Activated naive CD4-positive, alpha-beta T cell treated with anti-CD3 and anti-CD28 coated beads, Interleukin-2, amount 50 U/mL, for 24 hours (primary cell): ENCODE results near the gene NOX5.

Experiments
- H3K27ac Mint-ChIP-seq: one replicate; pipeline ENCODE4 v1.8.0; 2021; ENCODE audit warnings: mild to moderate bottlenecking, mixed read lengths
- H3K27me3 Mint-ChIP-seq: one replicate; pipeline ENCODE4 v1.8.0; 2021; ENCODE audit warnings: mixed read lengths
- H3K36me3 Mint-ChIP-seq: one replicate; pipeline ENCODE4 v1.8.0; 2021; ENCODE audit warnings: mixed read lengths
- H3K4me1 Mint-ChIP-seq: one replicate; pipeline ENCODE4 v1.8.0; 2021; ENCODE audit warnings: mixed read lengths
- H3K4me3 Mint-ChIP-seq: one replicate; pipeline ENCODE4 v1.8.0; 2021; ENCODE audit warnings: mild to moderate bottlenecking, mixed read lengths
- H3K9me3 Mint-ChIP-seq: one replicate; pipeline ENCODE4 v1.8.0; 2021; ENCODE audit warnings: mixed read lengths

Gene NOX5

DNA sequence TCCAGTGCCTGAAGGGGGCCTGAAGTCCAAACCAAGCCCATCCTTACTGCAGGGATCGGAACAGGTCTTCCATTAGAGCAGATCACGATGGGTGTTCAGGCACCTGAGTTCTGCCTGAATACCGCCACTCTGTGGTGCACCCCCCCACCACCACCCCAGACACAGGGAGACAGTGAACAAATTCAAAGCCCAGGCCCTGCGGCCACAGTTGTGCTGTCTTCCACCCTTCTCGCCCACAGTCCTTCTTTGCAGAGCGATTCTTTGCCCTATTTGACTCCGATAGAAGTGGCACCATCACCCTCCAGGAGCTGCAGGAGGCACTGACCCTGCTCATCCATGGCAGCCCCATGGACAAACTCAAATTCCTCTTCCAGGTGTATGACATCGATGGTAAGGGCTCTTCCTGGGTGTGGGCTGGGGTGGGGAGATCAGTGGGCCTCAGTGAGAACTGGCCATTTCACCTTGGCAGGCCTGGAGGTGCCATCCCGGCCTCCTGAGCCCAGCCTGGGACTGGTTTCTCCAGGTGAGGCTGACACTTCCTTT lies 13.6 kb downstream of the NOX5 start:
- peaks cover 4% of the 10 kb centered on the region for H3K4me1 Mint-ChIP-seq
- peaks cover 7% of the 10 kb centered on the region for H3K27me3 Mint-ChIP-seq
- no peak overlapping the region for H3K4me3 Mint-ChIP-seq
- no peak overlapping the region for H3K27ac Mint-ChIP-seq
- no peaks in the 10 kb centered on the region for H3K36me3 Mint-ChIP-seq
- no peaks in the 10 kb centered on the region for H3K9me3 Mint-ChIP-seq

DNA sequence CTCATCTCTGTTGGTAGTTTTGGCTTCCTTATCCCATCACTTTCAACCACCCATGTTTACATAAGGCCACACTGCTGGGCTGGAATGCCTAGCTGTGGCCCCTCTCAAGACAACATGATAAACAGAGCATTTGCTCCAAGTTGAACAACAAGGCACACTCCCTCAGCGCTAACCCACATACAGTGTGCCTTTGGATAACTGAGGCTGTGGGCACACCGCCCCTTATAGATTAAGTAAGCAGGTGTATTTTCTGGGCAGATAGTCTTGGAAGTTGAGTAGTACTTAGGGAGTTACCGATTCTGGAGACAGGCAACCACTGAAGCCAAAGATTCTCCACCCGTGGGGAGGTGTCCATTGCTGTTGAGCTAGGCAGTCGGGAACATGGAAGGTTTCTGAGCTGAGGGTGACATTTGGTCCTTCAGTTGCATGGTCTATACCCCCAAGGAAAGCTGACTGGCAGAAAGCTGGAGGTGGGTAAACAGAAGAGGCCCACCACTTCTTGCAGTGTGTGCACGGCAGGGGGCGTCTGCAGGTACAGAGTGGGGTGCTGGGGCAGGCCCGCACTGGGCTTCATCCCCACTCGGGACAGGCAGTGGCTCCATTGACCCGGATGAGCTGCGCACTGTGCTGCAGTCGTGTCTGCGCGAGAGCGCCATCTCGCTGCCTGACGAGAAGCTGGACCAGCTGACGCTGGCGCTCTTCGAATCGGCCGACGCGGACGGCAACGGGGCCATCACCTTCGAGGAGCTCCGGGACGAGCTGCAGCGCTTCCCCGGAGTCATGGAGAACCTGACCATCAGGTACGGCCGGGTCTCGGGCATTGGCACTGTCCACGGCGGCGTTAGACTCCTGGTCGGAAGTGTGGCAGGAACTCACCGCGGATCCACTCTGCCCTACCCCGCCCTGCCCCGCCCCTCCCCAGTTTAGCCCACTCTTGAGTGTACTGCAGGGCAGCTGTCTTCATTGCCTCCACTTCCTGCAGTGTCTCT lies 16.8 kb downstream of the NOX5 start:
- Mint-ChIP-seq H3K27ac (no peak overlapping the region), H3K36me3 (no peaks in the 10 kb centered on the region), H3K27me3 (peaks cover 7% of the 10 kb centered on the region), H3K4me1 (peaks cover 4% of the 10 kb centered on the region), H3K9me3 (no peaks in the 10 kb centered on the region), H3K4me3 (peak overlapping the region; percentile 71)

DNA sequence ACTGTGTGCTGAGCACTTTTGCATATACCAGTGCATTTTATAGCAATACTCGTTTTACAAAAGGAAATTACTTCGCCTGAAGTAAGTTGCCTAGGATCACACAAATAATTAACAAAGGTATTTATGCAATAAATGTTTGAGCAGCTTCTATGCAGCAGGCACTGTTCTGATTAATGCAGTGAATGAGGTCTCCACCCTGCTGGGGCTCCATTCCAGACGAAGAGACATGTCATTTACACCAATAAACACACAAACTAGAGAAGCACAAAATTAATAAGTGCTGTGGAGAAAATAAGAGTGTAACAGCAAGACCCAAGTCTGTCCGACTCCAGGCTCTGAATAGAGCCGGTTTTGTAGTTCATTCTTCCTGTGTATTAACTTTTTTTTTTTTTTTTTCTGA lies 17.5 kb downstream of the NOX5 start:
- Mint-ChIP-seq H3K4me3 (peak overlapping the region; percentile 71), H3K36me3 (no peaks in the 10 kb centered on the region), H3K9me3 (no peaks in the 10 kb centered on the region), H3K4me1 (peaks cover 4% of the 10 kb centered on the region), H3K27me3 (peaks cover 10% of the 10 kb centered on the region), H3K27ac (no peak overlapping the region)

DNA sequence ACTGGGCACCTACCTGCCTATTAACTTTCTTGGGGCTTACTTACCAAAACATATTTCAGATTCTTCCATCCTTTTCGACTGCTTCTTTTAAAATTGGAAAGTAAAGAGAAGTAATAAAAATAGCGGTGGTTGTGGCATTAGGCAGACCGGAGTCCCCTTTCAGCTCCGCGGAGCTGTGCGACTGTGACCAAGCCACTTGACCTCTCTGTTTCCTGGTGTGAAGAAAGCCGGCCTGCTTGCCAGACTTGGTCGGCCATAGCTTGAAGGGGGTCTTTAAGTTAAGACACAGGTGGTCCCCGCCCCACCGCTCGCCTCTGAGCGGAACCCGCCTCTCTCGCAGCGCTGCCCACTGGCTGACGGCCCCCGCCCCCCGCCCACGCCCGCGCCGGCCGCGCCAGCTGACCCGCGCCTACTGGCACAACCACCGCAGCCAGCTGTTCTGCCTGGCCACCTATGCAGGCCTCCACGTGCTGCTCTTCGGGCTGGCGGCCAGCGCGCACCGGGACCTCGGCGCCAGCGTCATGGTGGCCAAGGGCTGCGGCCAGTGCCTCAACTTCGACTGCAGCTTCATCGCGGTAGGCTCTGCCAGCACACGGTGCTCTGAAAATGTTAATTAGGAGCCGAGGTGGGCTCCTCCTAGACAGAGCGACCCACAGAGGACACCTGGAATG lies 18.3 kb downstream of the NOX5 start:
- Mint-ChIP-seq H3K27me3 (peaks cover 13% of the 10 kb centered on the region), H3K4me1 (peaks cover 4% of the 10 kb centered on the region), H3K4me3 (no peak overlapping the region), H3K9me3 (no peaks in the 10 kb centered on the region), H3K36me3 (no peaks in the 10 kb centered on the region), H3K27ac (no peak overlapping the region)

DNA sequence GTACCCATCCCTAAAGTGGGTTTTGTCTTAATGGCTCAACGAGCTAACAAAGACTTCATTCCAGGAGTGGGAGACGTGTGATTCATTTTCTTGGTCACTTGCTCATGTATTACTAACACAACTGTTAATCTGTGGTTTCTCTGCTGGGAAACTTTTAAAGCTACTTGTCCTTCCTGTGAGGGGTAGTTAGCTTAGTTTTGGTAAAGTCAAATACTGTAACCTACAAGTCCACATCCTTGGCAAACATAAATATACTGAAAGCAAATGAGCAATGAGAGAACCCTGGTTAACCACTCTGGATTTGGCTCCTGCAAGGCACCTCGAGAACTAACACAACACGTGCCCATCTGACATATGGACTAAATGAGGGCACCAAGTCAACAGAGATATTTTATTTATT lies 19.9 kb downstream of the NOX5 start:
- peaks cover 13% of the 10 kb centered on the region for H3K27me3 Mint-ChIP-seq
- no peak overlapping the region for H3K4me3 Mint-ChIP-seq
- H3K4me1 Mint-ChIP-seq: peaks cover 4% of the 10 kb centered on the region
- H3K36me3 Mint-ChIP-seq: no peaks in the 10 kb centered on the region
- no peaks in the 10 kb centered on the region for H3K9me3 Mint-ChIP-seq
- no peak overlapping the region for H3K27ac Mint-ChIP-seq

DNA sequence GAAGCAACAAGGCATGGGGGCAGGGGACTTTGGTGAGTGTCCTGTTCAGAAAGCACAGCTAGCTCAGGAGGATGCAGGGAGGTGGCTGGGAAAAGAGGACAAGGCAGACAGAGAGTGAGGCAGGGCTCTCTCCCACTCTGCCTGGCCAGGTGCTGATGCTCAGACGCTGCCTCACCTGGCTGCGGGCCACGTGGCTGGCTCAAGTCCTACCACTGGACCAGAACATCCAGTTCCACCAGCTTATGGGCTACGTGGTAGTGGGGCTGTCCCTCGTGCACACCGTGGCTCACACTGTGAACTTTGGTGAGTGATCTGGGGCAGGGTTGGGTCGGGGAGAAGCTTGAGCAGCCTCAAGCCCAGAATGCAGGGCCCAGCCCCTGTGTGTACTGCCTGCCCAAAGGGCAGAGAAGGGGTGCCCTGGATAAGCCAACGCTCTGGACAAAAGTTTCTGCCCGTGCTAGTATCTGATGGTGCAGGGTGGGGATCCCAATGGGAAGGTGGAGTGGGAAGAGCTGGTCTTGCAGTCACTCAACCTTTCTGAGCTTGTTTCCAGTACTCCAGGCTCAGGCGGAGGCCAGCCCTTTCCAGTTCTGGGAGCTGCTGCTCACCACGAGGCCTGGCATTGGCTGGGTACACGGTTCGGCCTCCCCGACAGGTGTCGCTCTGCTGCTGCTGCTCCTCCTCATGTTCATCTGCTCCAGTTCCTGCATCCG lies 20.9 kb downstream of the NOX5 start:
- Mint-ChIP-seq H3K27ac (no peak overlapping the region), H3K4me1 (peaks cover 4% of the 10 kb centered on the region), H3K4me3 (no peak overlapping the region), H3K36me3 (no peaks in the 10 kb centered on the region), H3K27me3 (peaks cover 13% of the 10 kb centered on the region), H3K9me3 (no peaks in the 10 kb centered on the region)

DNA sequence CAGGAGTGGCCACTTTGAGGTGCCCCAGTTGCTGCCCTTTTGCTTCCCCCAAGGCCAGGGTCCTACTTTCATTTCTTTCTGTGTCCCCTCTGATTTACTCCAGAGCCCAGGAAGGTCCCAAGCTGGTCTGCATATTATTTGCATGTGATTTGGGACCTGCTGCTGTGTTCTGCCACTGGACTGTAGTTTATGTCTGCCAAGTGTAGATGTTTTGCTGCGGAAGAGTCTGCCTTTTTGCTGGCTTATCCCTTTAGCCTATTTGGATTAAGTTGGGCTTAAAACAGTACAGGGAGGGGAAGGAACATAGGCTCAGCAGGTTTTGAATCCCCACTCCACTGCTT lies 21.4 kb downstream of the NOX5 start:
- Mint-ChIP-seq H3K27ac (no peak overlapping the region), H3K27me3 (peaks cover 13% of the 10 kb centered on the region), H3K9me3 (no peaks in the 10 kb centered on the region), H3K4me1 (peaks cover 4% of the 10 kb centered on the region), H3K4me3 (no peak overlapping the region), H3K36me3 (no peaks in the 10 kb centered on the region)

DNA sequence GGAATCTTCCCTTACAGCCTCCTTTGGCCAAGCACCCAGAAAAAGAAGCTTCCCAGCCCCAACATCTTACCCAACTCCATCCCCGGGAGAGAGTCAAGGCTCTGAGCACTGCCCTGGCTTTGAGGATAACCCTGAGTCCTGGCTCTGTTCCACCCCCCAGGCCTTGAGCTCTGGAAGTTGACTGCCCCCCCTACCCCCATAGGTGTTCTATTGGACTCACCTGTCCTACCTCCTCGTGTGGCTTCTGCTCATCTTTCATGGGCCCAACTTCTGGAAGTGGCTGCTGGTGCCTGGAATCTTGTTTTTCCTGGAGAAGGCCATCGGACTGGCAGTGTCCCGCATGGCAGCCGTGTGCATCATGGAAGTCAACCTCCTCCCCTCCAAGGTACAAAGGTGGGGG lies 22.3 kb downstream of the NOX5 start:
- no peaks in the 10 kb centered on the region for H3K9me3 Mint-ChIP-seq
- H3K27ac Mint-ChIP-seq: no peak overlapping the region

DNA sequence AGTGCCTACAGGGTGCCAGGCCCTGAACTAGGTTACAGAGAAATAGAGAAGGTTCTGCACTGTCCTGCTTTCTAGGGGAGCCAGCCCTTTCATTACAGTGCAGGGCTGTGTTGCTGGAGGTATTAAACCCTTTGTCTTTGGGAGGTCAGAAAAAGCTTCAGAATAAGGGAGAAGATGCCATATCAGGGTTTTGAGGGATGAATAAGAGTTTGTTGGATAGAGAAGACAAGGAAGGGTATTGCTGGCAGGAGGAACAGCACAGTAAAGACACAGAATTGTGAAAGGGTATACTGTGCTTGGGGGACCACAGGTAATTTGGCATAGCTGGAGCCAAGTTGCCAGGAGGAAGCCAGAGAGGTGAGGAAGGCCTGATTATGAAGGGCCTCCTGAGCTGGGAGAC lies 23.0 kb downstream of the NOX5 start:
- H3K36me3 Mint-ChIP-seq: no peaks in the 10 kb centered on the region
- H3K9me3 Mint-ChIP-seq: no peaks in the 10 kb centered on the region

More for the DNA sequence above, 22.3 kb downstream of the NOX5 start:
- Mint-ChIP-seq H3K4me1 (peaks cover 3% of the 10 kb centered on the region), H3K4me3 (no peak overlapping the region), H3K36me3 (no peaks in the 10 kb centered on the region), H3K27me3 (peaks cover 11% of the 10 kb centered on the region)

DNA sequence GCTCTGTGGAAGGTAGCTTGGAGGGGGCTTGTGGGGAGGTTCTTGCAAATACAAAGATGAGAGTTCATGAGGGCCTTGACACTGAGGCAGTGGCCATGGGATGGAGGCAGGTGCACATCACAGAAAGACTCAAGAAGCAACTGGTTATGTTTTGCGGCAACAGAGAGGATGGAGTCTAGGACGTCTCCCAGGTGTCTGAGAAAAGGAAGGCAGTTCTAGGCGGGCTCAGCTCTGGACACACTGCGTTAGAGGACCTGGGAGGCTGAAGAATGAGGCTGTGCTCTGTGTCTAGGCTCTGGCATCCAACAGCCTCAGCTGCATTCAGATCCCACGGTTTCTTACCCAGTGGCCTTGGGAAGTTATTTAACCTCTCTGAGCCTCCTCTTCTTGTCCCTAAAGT lies 23.5 kb downstream of the NOX5 start:
- Mint-ChIP-seq H3K27ac (no peak overlapping the region), H3K4me3 (no peak overlapping the region), H3K4me1 (no peaks in the 10 kb centered on the region), H3K36me3 (no peaks in the 10 kb centered on the region), H3K9me3 (no peaks in the 10 kb centered on the region), H3K27me3 (peaks cover 8% of the 10 kb centered on the region)

More for the DNA sequence above, 23.0 kb downstream of the NOX5 start:
- no peak overlapping the region for H3K27ac Mint-ChIP-seq
- peaks cover 8% of the 10 kb centered on the region for H3K27me3 Mint-ChIP-seq
- H3K4me1 Mint-ChIP-seq: no peaks in the 10 kb centered on the region
- H3K4me3 Mint-ChIP-seq: no peak overlapping the region

DNA sequence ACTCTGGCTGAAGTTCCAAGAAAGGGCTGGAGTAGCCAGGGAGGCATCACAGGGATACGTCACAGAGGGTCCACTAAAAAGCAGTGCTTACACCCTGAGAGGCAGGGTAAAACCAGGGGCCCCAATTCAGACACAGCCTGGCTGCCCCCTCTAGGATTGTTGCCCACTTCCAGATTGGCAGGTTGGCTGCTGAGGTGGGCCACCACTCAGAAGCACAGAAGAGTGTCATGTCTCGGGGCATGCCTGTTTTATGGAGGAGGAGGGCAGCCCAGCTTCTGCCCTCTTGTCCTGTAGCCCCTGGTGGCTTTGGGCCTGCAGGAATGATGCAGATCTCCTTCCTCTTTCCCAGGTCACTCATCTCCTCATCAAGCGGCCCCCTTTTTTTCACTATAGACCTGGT lies 24.0 kb downstream of the NOX5 start:
- H3K27ac Mint-ChIP-seq: no peak overlapping the region
- H3K4me1 Mint-ChIP-seq: no peaks in the 10 kb centered on the region

DNA sequence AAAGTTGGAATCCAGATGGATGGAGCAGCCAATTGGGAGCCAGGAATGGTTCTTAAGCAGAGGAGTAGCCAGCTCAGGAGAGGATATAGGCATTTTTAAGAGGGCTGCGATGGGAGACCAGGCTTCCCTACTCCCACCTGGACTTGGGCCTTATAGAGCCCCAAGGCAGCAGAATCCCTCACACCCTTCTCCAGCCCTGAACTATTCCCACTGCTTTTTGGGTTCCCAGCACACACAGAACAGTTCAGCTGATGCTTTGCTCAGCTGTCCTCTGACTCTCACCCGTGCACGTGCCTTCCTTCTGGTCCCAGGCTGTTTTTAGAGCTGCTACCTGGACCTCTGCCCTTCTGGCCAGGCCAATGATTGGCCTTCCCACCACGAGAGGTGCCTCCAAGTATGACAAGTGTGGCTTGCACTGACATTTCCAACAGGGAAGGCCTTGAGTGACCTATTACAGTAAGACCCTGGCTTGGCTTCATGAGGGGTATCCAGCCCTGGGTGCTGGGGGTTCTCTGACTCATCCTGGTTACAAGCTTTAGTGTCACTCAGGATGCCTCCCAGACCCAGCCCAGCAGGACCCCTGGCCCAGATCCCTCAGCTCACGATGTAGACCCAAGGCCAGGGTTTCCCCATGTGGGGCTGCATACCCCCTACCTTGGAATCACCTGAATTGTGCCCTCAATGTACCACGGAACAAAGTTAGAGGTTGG lies 25.2 kb downstream of the NOX5 start:
- Mint-ChIP-seq H3K27me3 (peaks cover 7% of the 10 kb centered on the region), H3K9me3 (no peaks in the 10 kb centered on the region), H3K36me3 (no peaks in the 10 kb centered on the region), H3K4me3 (no peak overlapping the region), H3K4me1 (no peaks in the 10 kb centered on the region), H3K27ac (no peak overlapping the region)

More for the DNA sequence above, 24.0 kb downstream of the NOX5 start:
- no peaks in the 10 kb centered on the region for H3K36me3 Mint-ChIP-seq
- no peaks in the 10 kb centered on the region for H3K9me3 Mint-ChIP-seq
- peaks cover 8% of the 10 kb centered on the region for H3K27me3 Mint-ChIP-seq
- no peak overlapping the region for H3K4me3 Mint-ChIP-seq

DNA sequence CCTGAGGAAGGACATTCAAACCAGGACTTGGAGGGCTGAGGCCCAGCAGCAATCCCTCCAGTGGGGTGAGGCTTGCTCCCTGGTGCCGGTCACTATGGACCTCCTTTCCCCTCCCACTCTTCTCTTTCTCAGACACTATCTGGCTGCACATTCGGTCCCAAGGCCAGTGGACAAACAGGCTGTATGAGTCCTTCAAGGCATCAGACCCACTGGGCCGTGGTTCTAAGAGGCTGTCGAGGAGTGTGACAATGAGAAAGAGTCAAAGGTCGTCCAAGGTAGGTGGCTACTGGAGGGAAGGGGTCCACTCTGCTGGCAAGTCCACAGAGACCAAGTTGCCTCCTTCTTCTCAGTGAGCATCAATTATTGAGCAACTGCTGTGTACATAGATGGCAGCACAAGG lies 28.0 kb downstream of the NOX5 start:
- H3K4me1 Mint-ChIP-seq: no peaks in the 10 kb centered on the region
- H3K27ac Mint-ChIP-seq: no peak overlapping the region
- no peaks in the 10 kb centered on the region for H3K9me3 Mint-ChIP-seq
- no peaks in the 10 kb centered on the region for H3K27me3 Mint-ChIP-seq
- no peak overlapping the region for H3K4me3 Mint-ChIP-seq
- no peaks in the 10 kb centered on the region for H3K36me3 Mint-ChIP-seq

DNA sequence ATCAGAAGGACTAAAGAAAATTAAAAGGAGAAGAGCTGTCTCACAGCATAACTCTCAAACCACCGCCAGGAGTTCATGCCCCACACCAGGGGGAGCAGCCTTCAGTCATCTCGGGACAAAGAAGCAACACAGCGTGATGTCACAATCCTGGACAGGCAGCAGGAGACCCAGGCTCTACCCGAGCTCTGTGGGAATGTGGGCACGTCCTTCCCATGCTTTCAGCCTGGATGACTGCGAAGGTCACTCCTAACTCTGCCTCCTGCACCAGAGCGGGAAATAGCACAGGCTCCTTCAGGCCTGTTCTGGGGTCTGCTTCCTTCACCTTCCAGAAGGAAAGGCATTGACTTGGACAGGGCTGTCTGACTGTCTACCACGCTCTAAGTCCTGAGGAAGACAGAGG lies 31.3 kb downstream of the NOX5 start:
- Mint-ChIP-seq H3K36me3 (no peaks in the 10 kb centered on the region), H3K4me1 (no peaks in the 10 kb centered on the region), H3K9me3 (no peaks in the 10 kb centered on the region), H3K27ac (no peak overlapping the region), H3K4me3 (no peak overlapping the region), H3K27me3 (no peaks in the 10 kb centered on the region)

DNA sequence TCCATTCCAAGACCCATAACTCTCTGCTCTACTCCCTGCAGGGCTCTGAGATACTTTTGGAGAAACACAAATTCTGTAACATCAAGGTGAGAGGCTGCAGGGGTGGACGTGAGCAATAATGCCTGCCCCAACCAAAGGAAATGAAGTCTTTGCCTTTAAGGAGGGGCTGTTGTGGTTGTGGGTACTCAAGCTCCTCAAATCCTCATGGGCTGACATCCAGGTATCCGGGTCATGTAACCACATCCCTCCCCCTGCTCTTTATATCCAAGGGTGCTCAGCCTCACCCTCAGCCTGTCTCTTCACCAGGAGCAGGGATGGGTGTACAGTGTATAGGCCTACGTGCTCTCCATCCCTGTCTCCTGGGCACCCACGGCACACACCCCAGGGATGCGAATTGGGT lies 32.3 kb downstream of the NOX5 start:
- H3K4me1 Mint-ChIP-seq: no peaks in the 10 kb centered on the region
- H3K27ac Mint-ChIP-seq: no peak overlapping the region
- no peak overlapping the region for H3K4me3 Mint-ChIP-seq
- H3K9me3 Mint-ChIP-seq: no peaks in the 10 kb centered on the region
- H3K36me3 Mint-ChIP-seq: no peaks in the 10 kb centered on the region
- H3K27me3 Mint-ChIP-seq: no peaks in the 10 kb centered on the region
